Small intestine (tissue), 7 donors: Measurements from ENCODE around the gene TGIF2. TPM values are rescaled to one million over a fixed set of nuclear protein-coding genes. Genes with fewer than 3 reads are reported as not detected.
A peak's percentile ranks its signal among the peaks of the same experiment; 100 is the strongest.

Source experiments
- DNase-seq, 2 donors: peaks; one replicate each; pipeline versions ENCODE4 v3.0.0 to v3.0.0-alpha.2; 2013
- FAIRE-seq: peaks from 2 replicates; lab custom pipeline; 2012; peaks lifted over from hg19 to GRCh38; lab: Jason Lieb, UNC
- H3K27ac ChIP-seq, 3 donors: one replicate each; pipeline ENCODE4 v1.5.1; 2013; ENCODE audit warnings: low read length in 2 of 3, mild to moderate bottlenecking in 2 of 3, control low read depth in 1 of 3, inconsistent platforms in 1 of 3, low read depth in 1 of 3, moderate library complexity in 1 of 3
- H3K27me3 ChIP-seq, 3 donors: one replicate each; pipeline ENCODE4 v1.6.1; 2013; ENCODE audit warnings: low read length in 3 of 3, inconsistent platforms in 1 of 3; ENCODE audit not compliant: control insufficient read depth in 3 of 3, insufficient read depth in 3 of 3
- H3K36me3 ChIP-seq, 3 donors: one replicate each; pipeline ENCODE4 v1.6.1; 2013; ENCODE audit warnings: low read length in 3 of 3, inconsistent platforms in 1 of 3, low read depth in 1 of 3, mild to moderate bottlenecking in 1 of 3, moderate library complexity in 1 of 3; ENCODE audit not compliant: control insufficient read depth in 3 of 3, insufficient read depth in 2 of 3
- H3K4me1 ChIP-seq, 3 donors: one replicate each; pipeline ENCODE4 v1.6.1; 2013; ENCODE audit warnings: low read length in 2 of 3, inconsistent platforms in 1 of 3, low read depth in 1 of 3, mild to moderate bottlenecking in 1 of 3, moderate library complexity in 1 of 3; ENCODE audit not compliant: control insufficient read depth in 3 of 3, insufficient read depth in 2 of 3
- H3K4me3 ChIP-seq, 3 donors: one replicate each; pipeline ENCODE4 v1.5.1; 2013; ENCODE audit warnings: low read length in 3 of 3, control low read depth in 1 of 3, inconsistent platforms in 1 of 3, low read depth in 1 of 3, mild to moderate bottlenecking in 1 of 3, moderate library complexity in 1 of 3
- H3K9me3 ChIP-seq, 2 donors: one replicate each; pipeline ENCODE4 v1.6.1; 2013; ENCODE audit warnings: low read depth in 1 of 2, low read length in 1 of 2; ENCODE audit not compliant: control insufficient read depth in 2 of 2, insufficient read depth in 1 of 2
- WGBS, 3 donors: extraction: QIAGEN DNeasy Blood & Tissue Kit; methylation state at CpG; one replicate each; pipeline ENCODE4 v1.1.7; 2013; 5-methylcytosine and 5-hydroxymethylcytosine counted together
- polyA plus RNA-seq, 4 donors: library from polyadenylated mRNA; stranded (reverse) in 3 of 4; unstranded in 1 of 4; fragments of 200-250 nt in 3 of 4; fragments of 120-200 nt in 1 of 4; gene quantifications; one replicate each; pipeline versions ENCODE4 v1.2.1 to v1.2.3, GENCODE V29; 2013
- donor health status: healthy with polysubstance abuse.
- donor health status: control.
- donor health status: control.
- donor health status: Bipolar disorder and iron deficiency.
- donor health status: healthy.

TGIF2 gene
- polyA plus RNA-seq, 4 donors: 0.45 to 46.9 (median 5.5) TPM

- 88 to 94% (median 91%) methylated on average over 5 of the region's 5 CpGs for WGBS, 3 donors
- H3K4me1 ChIP-seq: no peaks in the 10 kb centered on the region
- no peak for FAIRE-seq
- H3K4me3 ChIP-seq: no peak overlapping the region
- H3K27ac ChIP-seq: no peak overlapping the region
- H3K27me3 ChIP-seq: no peaks in the 10 kb centered on the region
- no peaks in the 10 kb centered on the region for H3K9me3 ChIP-seq
- H3K36me3 ChIP-seq: peaks cover 0 to 52% (median 6%) of the 10 kb centered on the region in 3 donors
- no peak for DNase-seq
Observed at GRCh38 chr20:36593347-36593929, 20.0 kb downstream of the TGIF2 start.

GRCh38 chr20:36599912-36600345 lies 26.5 kb downstream of the TGIF2 start:
- FAIRE-seq: no peak
- H3K36me3 ChIP-seq: no peaks in the 10 kb centered on the region
- H3K9me3 ChIP-seq: no peaks in the 10 kb centered on the region
- WGBS, 3 donors: 39 to 67% (median 59%) methylated on average over 5 of the region's 5 CpGs
- DNase-seq: no peak
- no peak overlapping the region for H3K27ac ChIP-seq
- no peak overlapping the region for H3K4me3 ChIP-seq
- H3K4me1 ChIP-seq: peaks cover 0 to 2% (median 0%) of the 10 kb centered on the region in 3 donors
- no peaks in the 10 kb centered on the region for H3K27me3 ChIP-seq

- Histone ChIP-seq H3K27me3 (no peaks in the 10 kb centered on the region), H3K4me3 (no peak overlapping the region), H3K4me1 (peaks cover 0 to 5% (median 2%) of the 10 kb centered on the region in 3 donors), H3K9me3 (no peaks in the 10 kb centered on the region), H3K27ac (no peak overlapping the region), H3K36me3 (no peaks in the 10 kb centered on the region)
- FAIRE-seq: no peak
- no peak for DNase-seq
- WGBS, 3 donors: 61 to 79% (median 64%) methylated on average over 1 of the region's 1 CpG
Observed at GRCh38 chr20:36601540-36601939, 28.1 kb downstream of the TGIF2 start.

GRCh38 chr20:36604952-36605398 lies 31.6 kb downstream of the TGIF2 start:
- no peaks in the 10 kb centered on the region for H3K9me3 ChIP-seq
- DNase-seq: no peak
- peaks cover 3 to 14% (median 5%) of the 10 kb centered on the region in 3 donors for H3K4me1 ChIP-seq
- H3K27me3 ChIP-seq: no peaks in the 10 kb centered on the region
- H3K4me3 ChIP-seq: peak overlapping the region in 2 of 3 donors; percentile 20 to 21
- peaks cover 6 to 23% (median 8%) of the 10 kb centered on the region in 3 donors for H3K36me3 ChIP-seq
- peak overlapping the region; percentile 74 to 95 (median 74) for H3K27ac ChIP-seq
- FAIRE-seq: no peak
- 49 to 66% (median 54%) methylated on average over 15 of the region's 15 CpGs for WGBS, 3 donors

GRCh38 chr20:36605399-36606157 lies 32.2 kb downstream of the TGIF2 start, which contains the start of gene RAB5IF:
Gene RAB5IF, plus strand, starts transcription at chr20:36605779. Its CDS starts 173 bp downstream, at chr20:36605952.
- 0 to 1% (median 0%) methylated on average over 81 to 90 of the region's 90 CpGs for WGBS, 3 donors
- peak; percentile 98 to 100 for DNase-seq
- no peak for FAIRE-seq
- peak within 1 kb of the TSS; percentile 89 to 96 (median 95) for H3K27ac ChIP-seq
- no peaks in the 10 kb centered on the region for H3K27me3 ChIP-seq
- H3K4me1 ChIP-seq: peaks cover 3 to 14% (median 5%) of the 10 kb centered on the region in 3 donors
- no peaks in the 10 kb centered on the region for H3K9me3 ChIP-seq
- peaks cover 6 to 29% (median 8%) of the 10 kb centered on the region in 3 donors for H3K36me3 ChIP-seq
- H3K4me3 ChIP-seq: peak within 1 kb of the TSS; percentile 76 to 96 (median 90)

GRCh38 chr20:36606158-36607066 lies 33.0 kb downstream of the TGIF2 start:
- Histone ChIP-seq H3K27ac (peak overlapping the region; percentile 89 to 96 (median 95)), H3K36me3 (peaks cover 8 to 37% (median 8%) of the 10 kb centered on the region in 3 donors), H3K27me3 (no peaks in the 10 kb centered on the region), H3K4me1 (peaks cover 3 to 14% (median 5%) of the 10 kb centered on the region in 3 donors), H3K4me3 (peak overlapping the region; percentile 76 to 96 (median 90)), H3K9me3 (no peaks in the 10 kb centered on the region)
- FAIRE-seq: no peak
- 0 to 2% (median 0%) methylated on average over 31 of the region's 31 CpGs for WGBS, 3 donors
- peak; percentile 63 to 82 for DNase-seq

GRCh38 chr20:36607586-36608387 lies 34.4 kb downstream of the TGIF2 start:
- Histone ChIP-seq H3K4me1 (peaks cover 3 to 14% (median 5%) of the 10 kb centered on the region in 3 donors), H3K9me3 (no peaks in the 10 kb centered on the region), H3K36me3 (peaks cover 8 to 48% (median 13%) of the 10 kb centered on the region in 3 donors), H3K27me3 (no peaks in the 10 kb centered on the region), H3K4me3 (no peak overlapping the region), H3K27ac (peak overlapping the region; percentile 53 to 55 (median 55))
- WGBS, 3 donors: 56 to 71% (median 66%) methylated on average over 7 of the region's 7 CpGs
- DNase-seq (peak; percentile 67 to 89), FAIRE-seq (no peak)
